IMR-90 (cell line): Measurements from ENCODE around the gene PLEKHH1. TPM values are rescaled to one million over a fixed set of nuclear protein-coding genes. Genes with fewer than 3 reads are reported as not detected.

Source experiments
- ATAC-seq: fragments of 200-7000 bp; cut with Tn5 transposase; 2 replicates; pipeline ENCODE4 v1.9.1; 2020; ENCODE audit warnings: low read depth, mild to moderate bottlenecking, moderate library complexity
- BruUV-seq: library from RNA; stranded (reverse); fragments of 400-500 nt; replicated peaks from 2 replicates; lab custom pipeline; 2021; lab: Mats Ljungman, UMichigan
- CTCF ChIA-PET: fragments of 300-600 bp; formaldehyde crosslinking; extraction: SDS; loops from one replicate; lab custom pipeline; 2021; ENCODE audit warnings: antibody characterized with exemption; lab: Yijun Ruan, JAX
- POLR2A ChIA-PET: fragments of 300-600 bp; sonication (Branson Sonifier 250); formaldehyde crosslinking; loops from one replicate; lab custom pipeline; 2022; ENCODE audit warnings: antibody characterized with exemption; ENCODE audit not compliant: unreplicated experiment; lab: Charles Lee
- DNase-seq: peaks from one replicate; pipeline ENCODE4 v3.0.0; 2013
- H2AFZ ChIP-seq: replicated peaks from 2 replicates; pipeline ENCODE3; 2013; ENCODE audit warnings: low read length, mild to moderate bottlenecking; ENCODE audit not compliant: poor library complexity
- H2AK5ac ChIP-seq: 2 replicates; pipeline ENCODE4 v1.6.1; 2013; ENCODE audit warnings: low read depth, low read length, inconsistent platforms
- H2AK9ac ChIP-seq: replicated peaks from 2 replicates; pipeline ENCODE3; 2013; ENCODE audit warnings: mild to moderate bottlenecking, low read depth, low read length, moderate library complexity; ENCODE audit not compliant: poor library complexity
- H2BK120ac ChIP-seq: 2 replicates; pipeline ENCODE4 v1.6.1; 2013; ENCODE audit warnings: low read depth, low read length, inconsistent platforms
- H2BK15ac ChIP-seq: 3 replicates; pipeline ENCODE4 v1.6.1; 2013; ENCODE audit warnings: low read depth, low read length, inconsistent platforms
- H2BK20ac ChIP-seq: 2 replicates; pipeline ENCODE4 v1.6.1; 2013; ENCODE audit warnings: low read depth, mild to moderate bottlenecking, inconsistent platforms, low read length, moderate library complexity
- H2BK5ac ChIP-seq: 2 replicates; pipeline ENCODE4 v1.6.1; 2013; ENCODE audit warnings: mild to moderate bottlenecking, low read depth, low read length, inconsistent platforms; ENCODE audit not compliant: poor library complexity, severe bottlenecking
- H3K14ac ChIP-seq: replicated peaks from 2 replicates; pipeline ENCODE4 v1.6.1; 2013; ENCODE audit warnings: low read depth, low read length, inconsistent platforms
- H3K18ac ChIP-seq: 2 replicates; pipeline ENCODE4 v1.6.1; 2013; ENCODE audit warnings: low read depth, low read length, control low read depth
- H3K23ac ChIP-seq: 2 replicates; pipeline ENCODE4 v1.6.1; 2013; ENCODE audit warnings: low read depth, low read length, inconsistent platforms
- H3K27ac ChIP-seq: 2 replicates; pipeline ENCODE4 v1.5.1; 2013; ENCODE audit warnings: mild to moderate bottlenecking, control low read depth, low read length; ENCODE audit not compliant: insufficient read depth
- H3K27me3 ChIP-seq: 2 replicates; pipeline ENCODE4 v1.6.1; 2013; ENCODE audit warnings: low read length; ENCODE audit not compliant: control insufficient read depth, insufficient read depth
- H3K36me3 ChIP-seq: 2 replicates; pipeline ENCODE4 v1.6.1; 2013; ENCODE audit warnings: low read length, mixed read lengths; ENCODE audit not compliant: control insufficient read depth, insufficient read depth
- H3K4ac ChIP-seq: 2 replicates; pipeline ENCODE4 v1.6.1; 2013; ENCODE audit warnings: low read depth, low read length, inconsistent platforms
- H3K4me1 ChIP-seq: 2 replicates; pipeline ENCODE4 v1.6.1; 2013; ENCODE audit warnings: low read length, mixed read lengths; ENCODE audit not compliant: control insufficient read depth, insufficient read depth
- H3K4me2 ChIP-seq: 2 replicates; pipeline ENCODE4 v1.6.1; 2013; ENCODE audit warnings: low read depth, mild to moderate bottlenecking, control low read depth, low read length, moderate library complexity
- H3K4me3 ChIP-seq: 2 replicates; pipeline ENCODE4 v1.5.1; 2013; ENCODE audit warnings: low read depth, mild to moderate bottlenecking, control low read depth, low read length, moderate library complexity; ENCODE audit not compliant: insufficient read depth
- H3K56ac ChIP-seq: 2 replicates; pipeline ENCODE4 v1.6.1; 2013; ENCODE audit warnings: low read length, inconsistent platforms; ENCODE audit not compliant: insufficient read depth; ENCODE audit errors: extremely low read depth
- H3K79me1 ChIP-seq, 2 experiments: 2 replicates each; pipeline ENCODE4 v1.6.1; 2013; ENCODE audit warnings: low read length in 2 of 2, inconsistent platforms in 1 of 2, low read depth in 1 of 2
- H3K9ac ChIP-seq: 2 replicates; pipeline ENCODE4 v1.6.1; 2013; ENCODE audit warnings: low read depth, low read length, control low read depth
- H3K9me1 ChIP-seq: 2 replicates; pipeline ENCODE4 v1.6.1; 2013; ENCODE audit warnings: low read length, inconsistent platforms; ENCODE audit not compliant: insufficient read depth
- H3K9me3 ChIP-seq: 2 replicates; pipeline ENCODE4 v1.6.1; 2013; ENCODE audit warnings: low read length; ENCODE audit not compliant: control insufficient read depth, insufficient read depth
- H4K20me1 ChIP-seq: 2 replicates; pipeline ENCODE4 v1.6.1; 2013; ENCODE audit warnings: low read length, inconsistent platforms; ENCODE audit not compliant: insufficient read depth
- H4K5ac ChIP-seq: 2 replicates; pipeline ENCODE4 v1.6.1; 2013; ENCODE audit warnings: mild to moderate bottlenecking, low read depth, low read length, control low read depth
- H4K8ac ChIP-seq, 2 experiments: 2 replicates each; pipeline ENCODE4 v1.6.1; 2013; ENCODE audit warnings: low read depth in 2 of 2, low read length in 2 of 2, control low read depth in 1 of 2, inconsistent platforms in 1 of 2
- H4K91ac ChIP-seq: 2 replicates; pipeline ENCODE4 v1.6.1; 2013; ENCODE audit warnings: low read depth, low read length, inconsistent platforms; ENCODE audit not compliant: insufficient read depth
- BHLHE40 ChIP-seq: fragments of 150-350 bp; IDR thresholded peaks from 2 replicates; pipeline ENCODE4 v1.6.1; 2016; ENCODE audit warnings: mild to moderate bottlenecking, low read depth, low read length
- CEBPB ChIP-seq: IDR thresholded peaks from 2 replicates; pipeline ENCODE4 v1.6.1; 2012; ENCODE audit warnings: low read depth, low read length, improper control_type of control experiment
- CHD1 ChIP-seq: IDR thresholded peaks from 2 replicates; pipeline ENCODE4 v1.6.1; 2012; ENCODE audit warnings: low read depth, low read length, improper control_type of control experiment
- FOS ChIP-seq: fragments of 150-350 bp; IDR thresholded peaks from 2 replicates; pipeline ENCODE4 v1.6.1; 2016; ENCODE audit warnings: low read depth, low read length
- MAFK ChIP-seq: IDR thresholded peaks from 2 replicates; pipeline ENCODE4 v1.6.1; 2012; ENCODE audit warnings: low read depth, low read length, improper control_type of control experiment
- MAZ ChIP-seq: IDR thresholded peaks from 2 replicates; pipeline ENCODE4 v1.6.1; 2012; ENCODE audit warnings: low read depth, mild to moderate bottlenecking, low read length, improper control_type of control experiment, moderate library complexity, borderline replicate concordance
- POLR2A ChIP-seq: IDR thresholded peaks from 2 replicates; pipeline ENCODE4 v1.6.1; 2012; ENCODE audit warnings: mild to moderate bottlenecking, low read depth, low read length
- RAD21 ChIP-seq: IDR thresholded peaks from 2 replicates; pipeline ENCODE4 v1.6.1; 2012; ENCODE audit warnings: low read length, improper control_type of control experiment
- RCOR1 ChIP-seq: IDR thresholded peaks from 2 replicates; pipeline ENCODE4 v1.6.1; 2012; ENCODE audit warnings: mild to moderate bottlenecking, low read length, improper control_type of control experiment; ENCODE audit not compliant: insufficient replicate concordance
- SMC3 ChIP-seq: fragments of 150-350 bp; IDR thresholded peaks from 2 replicates; pipeline ENCODE4 v1.6.1; 2016; ENCODE audit warnings: low read depth, mild to moderate bottlenecking, antibody characterized with exemption, low read length, moderate library complexity
- WGBS, 2 experiments: methylation state at CpG; one replicate each; pipeline versions ENCODE4 v1.1.5 to v1.1.7; 2013; ENCODE audit warnings: missing lambda C conversion rate in 2 of 2; ENCODE audit not compliant: insufficient read length in 1 of 2; ENCODE audit errors: extremely low coverage in 2 of 2; 5-methylcytosine and 5-hydroxymethylcytosine counted together
- dilution Hi-C: fragments of 300-500 bp; cut with HindIII; formaldehyde crosslinking; loops from one replicate; pipeline ENCODE4 v1.14.3; 2018; ENCODE audit warnings: low sequenced_read_pairs; ENCODE audit not compliant: unreplicated experiment
- in situ Hi-C: fragments of 300-500 bp; cut with MboI; formaldehyde crosslinking; loops from 3 replicates; pipeline ENCODE4 v1.14.3; 2019; ENCODE audit warnings: low sequenced_read_pairs, inconsistent platforms, mixed read lengths
- intact Hi-C: fragments of 100-400 bp; cut with micrococcal nuclease; formaldehyde crosslinking; loops from 2 replicates; pipeline ENCODE4 v1.10.0; 2022
- polyA plus RNA-seq, 3 experiments: library from polyadenylated mRNA; depleted of rRNA; stranded (reverse); fragments of >200 nt; gene quantifications; 2 replicates each; pipeline ENCODE4 v1.2.3, GENCODE V29; 2012; ENCODE audit warnings: low replicate concordance in 1 of 3
- total RNA-seq: library from RNA; depleted of rRNA; stranded (reverse); fragments of >200 nt; gene quantifications from 2 replicates; pipeline ENCODE4 v1.2.3, GENCODE V29; 2012
- TF ChIP-seq, protein P1 (sequence below): fragments of 150-350 bp; IDR thresholded peaks from 2 replicates; pipeline ENCODE4 v1.6.1; 2017; ENCODE audit warnings: mild to moderate bottlenecking, antibody characterized with exemption, low read length, low read depth

The PLEKHH1 gene
- total and polyA plus RNA-seq, 2 of the 4 experiments (the other 2 are of a cell fraction), result under 0.01 to 0.34 TPM

DNA sequence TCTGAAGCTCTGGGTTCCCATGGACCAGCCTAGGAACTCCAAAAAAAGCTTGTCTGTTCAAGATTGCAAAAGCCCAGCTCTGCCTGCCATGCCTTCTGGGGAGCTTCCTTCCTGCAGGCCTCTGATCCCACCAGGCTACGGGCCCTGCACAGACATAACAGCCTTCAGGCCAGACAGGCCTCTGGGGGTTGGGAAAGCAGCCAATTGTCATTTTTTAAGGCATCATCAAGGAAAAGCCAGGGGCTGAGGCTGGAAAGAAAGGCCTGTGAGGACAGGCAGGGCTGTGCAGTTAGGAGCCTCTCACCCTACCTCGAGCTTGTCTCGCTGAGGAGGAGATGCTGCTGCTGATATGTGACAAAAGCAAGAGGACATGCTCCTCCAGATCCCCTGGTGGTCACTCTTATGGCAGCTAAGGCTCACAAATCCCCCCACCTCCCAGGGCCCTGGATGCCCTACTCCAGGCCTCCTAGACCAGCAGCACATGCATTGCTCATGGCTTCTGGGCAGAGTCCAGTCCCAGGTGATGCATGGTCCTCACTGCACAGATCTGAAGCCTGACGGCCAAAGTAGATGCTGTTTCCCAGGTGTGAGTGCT, 47.5 kb upstream of the PLEKHH1 start:
- Histone ChIP-seq H2BK15ac (no peak overlapping the region), H3K14ac (no peak overlapping the region), H3K56ac (no peak overlapping the region), H3K27ac (no peak overlapping the region), H3K9ac (no peak overlapping the region), H3K4me1 (no peaks in the 10 kb centered on the region), H3K18ac (no peak overlapping the region), H3K36me3 (no peaks in the 10 kb centered on the region), H3K27me3 (peaks cover 31% of the 10 kb centered on the region; the same call in 1 of the 2 replicates), H3K9me3 (no peaks in the 10 kb centered on the region), H4K5ac (no peak overlapping the region), H3K4me3 (no peak overlapping the region), H3K9me1 (no peaks in the 10 kb centered on the region), H3K4me2 (no peak overlapping the region), H3K79me1 (no peaks in the 10 kb centered on the region), H2AK9ac (no peak overlapping the region), H4K91ac (no peak overlapping the region), H2AK5ac (no peak overlapping the region), H4K20me1 (no peaks in the 10 kb centered on the region), H3K4ac (no peak overlapping the region), H2AFZ (peak overlapping the region; percentile 33), H2BK20ac (no peak overlapping the region), H2BK5ac (no peak overlapping the region), H2BK120ac (no peak overlapping the region), H3K23ac (no peak overlapping the region), H4K8ac (no peak overlapping the region)
- in situ Hi-C loops, result no loop called here
- CTCF ChIA-PET, result no interaction called here
- dilution Hi-C loops, result no loop called here
- POLR2A ChIA-PET, result interaction anchor here (0.5 kb wide), 1 partner anchor 34 kb away, joined by 4 read pairs; no protein-coding TSS in a partner anchor
- no peak for DNase-seq
- no peak for TF ChIP-seq FOS
- no peak for TF ChIP-seq BHLHE40
- no peak for TF ChIP-seq POLR2A
- TF ChIP-seq MAFK, result no peak
- TF ChIP-seq SMC3, result no peak
- no peak for TF ChIP-seq CHD1
- TF ChIP-seq, protein P1, sequence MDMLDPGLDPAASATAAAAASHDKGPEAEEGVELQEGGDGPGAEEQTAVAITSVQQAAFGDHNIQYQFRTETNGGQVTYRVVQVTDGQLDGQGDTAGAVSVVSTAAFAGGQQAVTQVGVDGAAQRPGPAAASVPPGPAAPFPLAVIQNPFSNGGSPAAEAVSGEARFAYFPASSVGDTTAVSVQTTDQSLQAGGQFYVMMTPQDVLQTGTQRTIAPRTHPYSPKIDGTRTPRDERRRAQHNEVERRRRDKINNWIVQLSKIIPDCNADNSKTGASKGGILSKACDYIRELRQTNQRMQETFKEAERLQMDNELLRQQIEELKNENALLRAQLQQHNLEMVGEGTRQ, result no peak
- TF ChIP-seq CEBPB, result no peak
- no peak for TF ChIP-seq RCOR1
- no peak for TF ChIP-seq RAD21
- no peak for TF ChIP-seq MAZ
- no CpG with 5 or more reads among the region's 4 CpGs for WGBS, 2 experiments
- BruUV-seq, result no TSS peak
- intact Hi-C loops, result no loop called here
- peak; percentile 27 for ATAC-seq
